HG03103 (cell line): Measurements from ENCODE around the gene WFDC13.
"Not testable (repeated sequence)": the region's sequence is repeated elsewhere in the genome, so short reads cannot be mapped to it uniquely, and the experiment has no call there.

ENCODE experiments used
- ATAC-seq: cut with Tn5 transposase; IDR thresholded peaks from one replicate; pipeline ENCODE4 v1.9.1; 2021; ENCODE audit warnings: low read depth; ENCODE audit not compliant: unreplicated experiment

The WFDC13 gene

GRCh38 chr20:45701873-45702272, at the start of gene WFDC13:
Gene WFDC13 (plus strand): TSS chr20:45702038. CDS start chr20:45702124, 86 bp downstream.
- ATAC-seq: no peak

GRCh38 chr20:45657038-45657437, 44.8 kb upstream of the WFDC13 start:
- ATAC-seq: not testable (repeated sequence)

GRCh38 chr20:45670139-45670538, 31.7 kb upstream of the WFDC13 start, which contains the start of gene WFDC11:
Gene WFDC11 (minus strand): TSS chr20:45670239. CDS start chr20:45650600, 19,639 bp downstream.
- no peak for ATAC-seq

GRCh38 chr20:45672765-45673164, 29.1 kb upstream of the WFDC13 start:
- no peak for ATAC-seq

- no peak for ATAC-seq
Measured at GRCh38 chr20:45679650-45680049, 22.2 kb upstream of the WFDC13 start.

GRCh38 chr20:45685896-45686295, 15.9 kb upstream of the WFDC13 start:
- no peak for ATAC-seq

GRCh38 chr20:45693346-45693745, 8.5 kb upstream of the WFDC13 start:
- not testable (repeated sequence) for ATAC-seq

GRCh38 chr20:45695496-45695895, 6.3 kb upstream of the WFDC13 start:
- no peak for ATAC-seq

- no peak for ATAC-seq
Measured at GRCh38 chr20:45701104-45701503, 734 bp upstream of the WFDC13 start.

- ATAC-seq: no peak
Measured at GRCh38 chr20:45704969-45705637, 3.3 kb downstream of the WFDC13 start, which contains the start of gene WFDC10B. Gene WFDC10B (minus strand): TSS chr20:45705019. CDS start chr20:45685992, 19,027 bp downstream.

GRCh38 chr20:45716141-45716688, 14.4 kb downstream of the WFDC13 start:
- not testable (repeated sequence) for ATAC-seq

GRCh38 chr20:45722047-45722446, 20.2 kb downstream of the WFDC13 start, which contains the start of gene SPINT4:
Gene SPINT4 (plus strand): TSS chr20:45722347. CDS start chr20:45722368, 21 bp downstream.
- no peak for ATAC-seq

GRCh38 chr20:45725134-45725533, 23.3 kb downstream of the WFDC13 start:
- ATAC-seq: no peak

- no peak for ATAC-seq
Measured at GRCh38 chr20:45727044-45727443, 25.2 kb downstream of the WFDC13 start.

GRCh38 chr20:45732199-45732598, 30.4 kb downstream of the WFDC13 start:
- no peak for ATAC-seq

- no peak for ATAC-seq
Measured at GRCh38 chr20:45735552-45735951, 33.7 kb downstream of the WFDC13 start.

GRCh38 chr20:45735988-45736387, 34.1 kb downstream of the WFDC13 start:
- ATAC-seq: no peak

- no peak for ATAC-seq
Measured at GRCh38 chr20:45742596-45742995, 40.8 kb downstream of the WFDC13 start.

GRCh38 chr20:45745015-45745414, 43.2 kb downstream of the WFDC13 start:
- no peak for ATAC-seq

- no peak for ATAC-seq
Measured at GRCh38 chr20:45751721-45752120, 49.9 kb downstream of the WFDC13 start.

GRCh38 chr20:45752746-45753145, 50.9 kb downstream of the WFDC13 start:
- ATAC-seq: no peak

- ATAC-seq: no peak
Measured at GRCh38 chr20:45758096-45758495, 56.3 kb downstream of the WFDC13 start.
